ENCODE data around the gene PACC1. TPM values are rescaled to one million over a fixed set of nuclear protein-coding genes. Genes with fewer than 3 reads are reported as not detected.

PACC1 gene
- total and polyA plus RNA-seq, 3 donors from 2014 or later = 10.2 to 15.9 (median 13.4) TPM

DNA sequence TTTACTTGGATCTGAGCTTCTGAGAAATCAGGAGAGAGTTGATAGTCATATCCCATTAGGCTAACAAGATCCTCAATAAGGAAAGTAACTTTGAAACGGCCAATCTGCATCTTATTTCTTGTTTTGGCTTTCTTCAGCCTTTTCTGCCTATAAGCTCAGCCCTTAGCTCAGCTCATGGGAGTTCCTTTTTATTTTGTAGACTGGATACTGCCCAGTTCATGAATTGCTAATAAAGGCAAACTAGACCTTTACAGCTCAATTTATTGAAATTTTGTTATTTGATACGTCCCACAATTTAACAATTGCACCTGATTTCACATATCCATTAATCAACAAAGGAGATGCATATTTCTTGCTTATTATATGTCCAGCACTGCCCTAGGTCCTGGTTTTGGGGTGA is 40.7 kb upstream of the PACC1 start:
- intact Hi-C loops (cut with DNase I; ENCODE audit: low total_unique reads) = loop anchor here (5.0 kb wide), 1 partner anchor 388 kb away; no protein-coding TSS in a partner anchor
- no peak for DNase-seq
- Histone ChIP-seq H3K4me1 (no peaks in the 10 kb centered on the region), H3K9me3 (no peaks in the 10 kb centered on the region), H3K27me3 (no peaks in the 10 kb centered on the region), H3K36me3 (ENCODE audit: low read depth, missing control alignments) (no peaks in the 10 kb centered on the region), H3K27ac (no peak overlapping the region), H3K4me3 (no peak overlapping the region)
- 88 to 94% methylated on average over 2 of the region's 2 CpGs for WGBS, 2 donors
- TF ChIP-seq, protein P1, sequence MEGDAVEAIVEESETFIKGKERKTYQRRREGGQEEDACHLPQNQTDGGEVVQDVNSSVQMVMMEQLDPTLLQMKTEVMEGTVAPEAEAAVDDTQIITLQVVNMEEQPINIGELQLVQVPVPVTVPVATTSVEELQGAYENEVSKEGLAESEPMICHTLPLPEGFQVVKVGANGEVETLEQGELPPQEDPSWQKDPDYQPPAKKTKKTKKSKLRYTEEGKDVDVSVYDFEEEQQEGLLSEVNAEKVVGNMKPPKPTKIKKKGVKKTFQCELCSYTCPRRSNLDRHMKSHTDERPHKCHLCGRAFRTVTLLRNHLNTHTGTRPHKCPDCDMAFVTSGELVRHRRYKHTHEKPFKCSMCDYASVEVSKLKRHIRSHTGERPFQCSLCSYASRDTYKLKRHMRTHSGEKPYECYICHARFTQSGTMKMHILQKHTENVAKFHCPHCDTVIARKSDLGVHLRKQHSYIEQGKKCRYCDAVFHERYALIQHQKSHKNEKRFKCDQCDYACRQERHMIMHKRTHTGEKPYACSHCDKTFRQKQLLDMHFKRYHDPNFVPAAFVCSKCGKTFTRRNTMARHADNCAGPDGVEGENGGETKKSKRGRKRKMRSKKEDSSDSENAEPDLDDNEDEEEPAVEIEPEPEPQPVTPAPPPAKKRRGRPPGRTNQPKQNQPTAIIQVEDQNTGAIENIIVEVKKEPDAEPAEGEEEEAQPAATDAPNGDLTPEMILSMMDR (IDR thresholded peaks at IDR 0.05) = no peak
- TF ChIP-seq POLR2A (IDR thresholded peaks at IDR 0.05) = no peak

DNA sequence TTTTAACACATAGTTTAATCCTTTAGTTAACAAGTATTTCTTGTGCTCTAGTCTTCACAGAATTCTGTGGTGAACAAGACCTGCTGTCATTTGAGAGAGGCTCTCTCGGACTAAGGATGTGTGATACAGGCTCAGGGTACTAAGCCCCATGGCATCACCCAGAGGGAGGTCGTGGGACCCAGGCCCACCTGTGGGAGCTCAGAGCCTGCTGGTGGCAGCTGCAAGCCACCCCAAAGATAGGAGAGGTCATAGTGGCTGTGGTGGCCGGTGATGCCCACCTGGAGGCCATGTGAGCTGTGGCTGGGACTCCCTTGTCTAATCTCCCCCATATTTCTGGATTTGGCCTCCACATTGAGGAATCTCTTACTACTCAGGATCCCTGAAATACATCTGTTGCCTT is 40.1 kb upstream of the PACC1 start:
- no peaks in the 10 kb centered on the region for H3K9me3 ChIP-seq
- 84 to 95% methylated on average over 2 to 3 of the region's 3 CpGs for WGBS, 2 donors
- no peaks in the 10 kb centered on the region for H3K36me3 ChIP-seq (ENCODE audit: low read depth, missing control alignments)
- TF ChIP-seq POLR2A (IDR thresholded peaks at IDR 0.05) = no peak
- TF ChIP-seq, protein P1 (IDR thresholded peaks at IDR 0.05) = no peak
- no peak overlapping the region for H3K27ac ChIP-seq
- DNase-seq = no peak
- intact Hi-C loops (cut with DNase I; ENCODE audit: low total_unique reads) = loop anchor here (5.0 kb wide), 1 partner anchor 387 kb away; no protein-coding TSS in a partner anchor
- no peaks in the 10 kb centered on the region for H3K4me1 ChIP-seq
- no peaks in the 10 kb centered on the region for H3K27me3 ChIP-seq
- no peak overlapping the region for H3K4me3 ChIP-seq

DNA sequence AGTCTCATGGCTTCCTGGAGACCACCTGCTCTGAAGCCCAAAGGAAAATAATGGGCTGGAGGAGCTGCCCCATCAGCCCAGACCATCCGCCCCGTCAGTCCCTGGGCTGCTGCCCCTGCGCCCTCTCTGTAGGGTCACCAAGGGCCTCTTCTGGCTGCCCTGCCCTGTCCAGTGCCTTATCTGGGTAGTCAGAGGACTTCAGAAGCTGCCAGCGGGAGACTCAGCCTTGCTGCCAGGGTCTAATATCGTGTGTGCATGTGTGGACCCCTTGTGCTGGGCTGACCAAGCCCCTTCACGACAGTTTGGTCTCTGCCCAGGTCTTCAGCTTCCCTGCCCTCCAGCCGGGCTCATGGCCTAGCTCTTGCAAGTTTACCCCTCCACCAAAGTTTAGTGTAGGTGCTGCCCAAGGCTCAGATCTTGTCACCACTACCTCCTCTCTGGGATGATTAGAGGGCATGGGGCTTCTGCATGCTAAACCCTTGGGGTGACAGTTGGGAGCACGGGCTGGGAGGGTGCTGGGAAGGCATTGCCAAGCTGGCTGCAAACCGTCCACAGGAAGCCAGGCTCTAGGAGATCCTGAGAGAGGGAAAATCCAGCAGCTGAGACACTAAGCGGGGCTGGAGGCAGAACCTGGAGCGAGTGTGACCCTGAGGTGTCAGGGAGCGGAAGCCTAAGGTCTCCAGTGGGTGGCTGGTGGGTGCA is 38.6 kb upstream of the PACC1 start:
- 59 to 85% methylated on average over 6 to 12 of the region's 12 CpGs for WGBS, 2 donors
- no peaks in the 10 kb centered on the region for H3K4me1 ChIP-seq
- no peak overlapping the region for H3K27ac ChIP-seq
- no peak for DNase-seq
- no peaks in the 10 kb centered on the region for H3K36me3 ChIP-seq (ENCODE audit: low read depth, missing control alignments)
- H3K27me3 ChIP-seq = no peaks in the 10 kb centered on the region
- no peak overlapping the region for H3K4me3 ChIP-seq
- intact Hi-C loops (cut with DNase I; ENCODE audit: low total_unique reads) = no loop called here
- TF ChIP-seq POLR2A (IDR thresholded peaks at IDR 0.05) = no peak
- TF ChIP-seq, protein P1 (IDR thresholded peaks at IDR 0.05) = no peak
- no peaks in the 10 kb centered on the region for H3K9me3 ChIP-seq

DNA sequence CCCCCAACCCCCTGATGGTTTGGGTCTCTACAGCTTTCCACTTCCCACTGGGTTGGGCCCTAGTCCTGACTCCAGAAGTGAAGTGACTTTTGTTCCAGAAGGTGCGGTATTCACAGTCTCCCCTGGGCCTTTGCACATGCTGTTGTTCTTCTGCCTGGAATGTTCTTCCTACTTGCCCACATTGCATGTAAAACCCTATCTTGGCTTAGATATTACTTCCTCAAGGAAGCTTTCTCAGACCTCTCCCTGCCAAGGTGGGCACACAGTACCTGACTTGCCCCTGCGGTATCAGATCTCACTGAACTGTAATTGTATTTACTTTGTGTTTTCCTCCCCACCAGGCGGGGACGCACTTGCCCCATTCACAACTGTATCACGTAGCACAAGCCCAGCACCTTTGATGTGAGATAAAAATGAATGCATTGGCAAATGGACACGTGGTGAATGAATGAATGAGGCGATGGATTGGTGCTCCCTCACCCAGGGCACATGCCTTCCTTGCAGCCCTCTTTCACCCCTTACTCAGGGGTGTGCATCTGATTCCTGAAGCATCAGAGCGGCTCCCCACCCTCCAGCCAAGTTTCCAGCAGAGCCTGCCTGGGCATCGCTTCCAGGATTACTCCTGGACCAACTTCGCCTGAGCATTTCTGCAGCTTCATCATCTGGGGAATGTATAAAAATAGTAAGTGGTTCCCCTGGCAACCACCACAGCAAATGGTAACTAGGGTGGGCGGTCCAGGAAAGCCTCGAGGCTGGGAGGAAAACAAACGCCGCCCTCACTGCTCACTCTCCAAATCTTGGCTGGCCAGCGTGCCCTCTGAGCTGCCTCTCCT is 37.9 kb upstream of the PACC1 start:
- Histone ChIP-seq H3K27ac (no peak overlapping the region), H3K4me1 (no peaks in the 10 kb centered on the region), H3K4me3 (no peak overlapping the region), H3K9me3 (no peaks in the 10 kb centered on the region), H3K36me3 (ENCODE audit: low read depth, missing control alignments) (no peaks in the 10 kb centered on the region), H3K27me3 (no peaks in the 10 kb centered on the region)
- DNase-seq = peak; percentile 59
- no peak for TF ChIP-seq POLR2A (IDR thresholded peaks at IDR 0.05)
- TF ChIP-seq, protein P1 (IDR thresholded peaks at IDR 0.05) = no peak
- WGBS, 2 donors = 62 to 65% methylated on average over 13 to 15 of the region's 15 CpGs
- intact Hi-C loops (cut with DNase I; ENCODE audit: low total_unique reads) = no loop called here

Data from testis (tissue), 3 donors.